Panc1 (cell line): ENCODE measurements around the gene PKIB. TPM values are rescaled to one million over a fixed set of nuclear protein-coding genes. Genes with fewer than 3 reads are reported as not detected.

Source experiments
- ATAC-seq: fragments of 200-7000 bp; cut with Tn5 transposase; 2 replicates; pipeline ENCODE4 v1.9.1; 2020; ENCODE audit warnings: mild to moderate bottlenecking, moderate library complexity
- BruUV-seq: library from RNA; stranded (reverse); fragments of 400-500 nt; replicated peaks from 2 replicates; lab custom pipeline; 2021; lab: Mats Ljungman, UMichigan
- CTCF ChIA-PET: fragments of 300-600 bp; sonication (Branson Sonifier 250); formaldehyde crosslinking; loops from one replicate; lab custom pipeline; 2022; ENCODE audit warnings: antibody characterized with exemption; lab: Charles Lee
- POLR2A ChIA-PET: fragments of 300-600 bp; sonication (Branson Sonifier 250); formaldehyde crosslinking; loops from one replicate; lab custom pipeline; 2022; ENCODE audit warnings: antibody characterized with exemption; lab: Charles Lee
- DNase-seq: peaks from one replicate; pipeline ENCODE4 v3.0.0-alpha.2; 2010; ENCODE audit warnings: low read depth, low spot score
- H3K27ac ChIP-seq: 2 replicates; pipeline ENCODE4 v1.5.1; 2011; ENCODE audit warnings: mild to moderate bottlenecking, low read length, inconsistent platforms
- H3K27me3 ChIP-seq: fragments of 200-500 bp; sonication (Bioruptor generic); 2 replicates; pipeline ENCODE4 v1.6.0; 2014; ENCODE audit warnings: low read length, inconsistent platforms; ENCODE audit not compliant: control insufficient read depth, insufficient read depth
- H3K36me3 ChIP-seq: fragments of 200-500 bp; sonication (Bioruptor generic); 2 replicates; pipeline ENCODE4 v1.5.1; 2014; ENCODE audit warnings: inconsistent platforms, mild to moderate bottlenecking, low read length, moderate library complexity; ENCODE audit not compliant: control insufficient read depth, insufficient read depth
- H3K4me1 ChIP-seq: 2 replicates; pipeline ENCODE4 v1.5.1; 2011; ENCODE audit warnings: inconsistent platforms, mild to moderate bottlenecking, low read length, moderate library complexity; ENCODE audit not compliant: control insufficient read depth, insufficient read depth
- H3K4me3 ChIP-seq, 2 experiments: 2 replicates each; pipeline ENCODE4 v1.5.1; 2011 to 2012; ENCODE audit warnings: low read depth in 2 of 2, low read length in 2 of 2, mild to moderate bottlenecking in 2 of 2, inconsistent platforms in 1 of 2, moderate library complexity in 1 of 2
- H3K9me3 ChIP-seq: fragments of 200-500 bp; sonication (Bioruptor generic); 2 replicates; pipeline ENCODE4 v1.5.1; 2014; ENCODE audit warnings: low read depth, mild to moderate bottlenecking, inconsistent platforms, low read length, moderate library complexity; ENCODE audit not compliant: control insufficient read depth, insufficient read depth
- POLR2AphosphoS5 ChIP-seq: IDR thresholded peaks from 2 replicates; pipeline ENCODE4 v1.6.1; 2012; ENCODE audit warnings: mild to moderate bottlenecking, low read depth, low read length, moderate library complexity
- REST ChIP-seq, 2 experiments: IDR thresholded peaks; 2 replicates each; pipeline ENCODE4 v1.6.1; 2011 to 2012; ENCODE audit warnings: low read depth in 2 of 2, control low read depth in 1 of 2, low read length in 1 of 2, mild to moderate bottlenecking in 1 of 2, moderate library complexity in 1 of 2; ENCODE audit not compliant: insufficient read depth in 1 of 2
- SIN3A ChIP-seq: IDR thresholded peaks from 2 replicates; pipeline ENCODE4 v1.6.1; 2012; ENCODE audit warnings: low read depth, mild to moderate bottlenecking, low read length, moderate library complexity, borderline replicate concordance; ENCODE audit not compliant: insufficient read depth
- TCF7L2 ChIP-seq: IDR thresholded peaks from 2 replicates; pipeline ENCODE4 v1.6.1; 2011; ENCODE audit warnings: mild to moderate bottlenecking, low read depth, low read length, inconsistent platforms
- in situ Hi-C: cut with HindIII; loops from 2 replicates; pipeline ENCODE4 v1.10.0; 2016; ENCODE audit warnings: low sequenced_read_pairs, low pct_unique_long_range_greater_than_20kb
- intact Hi-C: fragments of 100-400 bp; cut with micrococcal nuclease; formaldehyde crosslinking; loops from one replicate; pipeline ENCODE4 v1.10.0; 2022; ENCODE audit not compliant: unreplicated experiment
- total RNA-seq: library from RNA; stranded (reverse); gene quantifications from one replicate; pipeline ENCODE4 v1.2.1, GENCODE V29; 2021; ENCODE audit not compliant: unreplicated experiment
- TF ChIP-seq, protein P1 (sequence below): fragments of 450-650 bp; IDR thresholded peaks from 2 replicates; pipeline ENCODE4 v1.5.1; 2017; ENCODE audit warnings: mild to moderate bottlenecking

Gene PKIB
- total RNA-seq, 1 experiment from 2014 or later, result 1.1 TPM

DNA sequence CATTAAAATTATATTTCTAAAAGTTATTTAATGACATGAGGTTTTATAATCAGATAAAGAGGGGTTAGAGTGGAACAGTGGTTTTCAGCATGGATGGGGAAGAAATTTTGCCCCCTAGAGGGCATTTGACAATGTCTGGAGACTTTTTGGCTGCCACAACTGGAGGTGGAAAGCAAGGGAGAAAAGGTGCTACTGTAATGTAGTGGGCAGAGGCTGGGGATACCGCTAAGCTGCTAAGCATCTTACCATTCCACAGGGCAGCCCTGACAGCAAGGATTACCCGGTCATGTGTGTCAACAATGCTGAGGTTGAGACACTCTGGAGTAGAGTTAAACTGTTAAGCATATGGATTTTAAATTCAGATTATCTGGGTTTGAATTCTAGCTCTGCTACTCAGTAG is 116.4 kb downstream of the PKIB start:
- Histone ChIP-seq H3K4me3 (no peak overlapping the region), H3K9me3 (no peaks in the 10 kb centered on the region), H3K27me3 (peaks cover 8% of the 10 kb centered on the region), H3K4me1 (no peaks in the 10 kb centered on the region), H3K36me3 (no peaks in the 10 kb centered on the region), H3K27ac (no peak overlapping the region)
- no TSS peak for BruUV-seq
- CTCF ChIA-PET, result no interaction called here
- in situ Hi-C loops (no loop called here), intact Hi-C loops (no loop called here)
- 0 out of 2 replicates have a peak, but pooled peaks have one; percentile 66 for ATAC-seq
- POLR2A ChIA-PET, result no interaction called here
- TF ChIP-seq, protein P1, sequence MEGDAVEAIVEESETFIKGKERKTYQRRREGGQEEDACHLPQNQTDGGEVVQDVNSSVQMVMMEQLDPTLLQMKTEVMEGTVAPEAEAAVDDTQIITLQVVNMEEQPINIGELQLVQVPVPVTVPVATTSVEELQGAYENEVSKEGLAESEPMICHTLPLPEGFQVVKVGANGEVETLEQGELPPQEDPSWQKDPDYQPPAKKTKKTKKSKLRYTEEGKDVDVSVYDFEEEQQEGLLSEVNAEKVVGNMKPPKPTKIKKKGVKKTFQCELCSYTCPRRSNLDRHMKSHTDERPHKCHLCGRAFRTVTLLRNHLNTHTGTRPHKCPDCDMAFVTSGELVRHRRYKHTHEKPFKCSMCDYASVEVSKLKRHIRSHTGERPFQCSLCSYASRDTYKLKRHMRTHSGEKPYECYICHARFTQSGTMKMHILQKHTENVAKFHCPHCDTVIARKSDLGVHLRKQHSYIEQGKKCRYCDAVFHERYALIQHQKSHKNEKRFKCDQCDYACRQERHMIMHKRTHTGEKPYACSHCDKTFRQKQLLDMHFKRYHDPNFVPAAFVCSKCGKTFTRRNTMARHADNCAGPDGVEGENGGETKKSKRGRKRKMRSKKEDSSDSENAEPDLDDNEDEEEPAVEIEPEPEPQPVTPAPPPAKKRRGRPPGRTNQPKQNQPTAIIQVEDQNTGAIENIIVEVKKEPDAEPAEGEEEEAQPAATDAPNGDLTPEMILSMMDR, result peak; percentile 78
- TF ChIP-seq SIN3A (no peak), REST (IDR thresholded peaks at IDR 0.05; ENCODE audit: insufficient read depth in 1 of 2, low read depth in 2 of 2, low read length in 1 of 2) (no peak)
- no peak for DNase-seq

DNA sequence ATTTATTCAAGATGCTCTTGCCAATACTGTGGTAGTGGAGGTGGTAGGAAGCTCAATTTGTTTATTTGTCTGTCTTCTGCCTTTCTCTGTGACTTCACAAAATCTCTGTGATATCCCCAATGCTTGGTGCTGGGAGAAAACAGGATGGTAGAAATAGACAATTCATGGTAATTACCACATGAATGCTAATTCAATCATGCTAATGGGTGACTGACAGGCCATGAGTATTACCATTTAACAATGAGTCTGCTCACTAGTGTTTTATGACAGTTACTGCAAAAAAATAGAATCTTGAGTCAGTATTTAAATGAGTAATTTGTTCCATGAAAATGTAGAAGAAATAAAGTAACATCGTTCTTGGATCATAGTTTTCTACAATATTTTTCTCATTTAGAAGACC is 117.0 kb downstream of the PKIB start:
- ChIA-PET CTCF (no interaction called here), POLR2A (no interaction called here)
- H3K4me1 ChIP-seq, result no peaks in the 10 kb centered on the region
- DNase-seq, result no peak
- no peak overlapping the region for H3K4me3 ChIP-seq
- in situ Hi-C loops, result no loop called here
- H3K27me3 ChIP-seq, result peaks cover 8% of the 10 kb centered on the region
- TF ChIP-seq REST (IDR thresholded peaks at IDR 0.05; ENCODE audit: insufficient read depth in 1 of 2, low read depth in 2 of 2, low read length in 1 of 2), result no peak
- no peak for TF ChIP-seq TCF7L2
- TF ChIP-seq, protein P1, result no peak
- TF ChIP-seq POLR2AphosphoS5, result no peak
- TF ChIP-seq SIN3A, result no peak
- H3K36me3 ChIP-seq, result no peaks in the 10 kb centered on the region
- no peak overlapping the region for H3K27ac ChIP-seq
- BruUV-seq, result no TSS peak
- no peaks in the 10 kb centered on the region for H3K9me3 ChIP-seq
- intact Hi-C loops, result no loop called here
- no peak for ATAC-seq
